SK-N-MC (cell line): ENCODE measurements around the gene CYFIP2.

Source experiments
- EZH2 ChIP-seq: fragments of 200-600 bp; sonication (generic); IDR thresholded peaks from one replicate; pipeline ENCODE4 v1.6.1; 2017; ENCODE audit warnings: antibody characterized with exemption
- FOXP2 ChIP-seq: optimal IDR thresholded peaks from 2 replicates; pipeline ENCODE3; 2011; ENCODE audit warnings: mild to moderate bottlenecking, moderate library complexity; ENCODE audit not compliant: insufficient read depth; ENCODE audit errors: extremely low read length, control extremely low read depth
- POLR2AphosphoS5 ChIP-seq: IDR thresholded peaks from 2 replicates; pipeline ENCODE4 v1.6.1; 2012; ENCODE audit warnings: mild to moderate bottlenecking, low read depth, low read length, borderline replicate concordance

- TF ChIP-seq POLR2AphosphoS5 (no peak), EZH2 (no peak), FOXP2 (no peak)
These were observed 6.2 kb upstream of the CYFIP2 start for GRCh38 chr5:157259699-157260098.
